MM.1S (cell line): ENCODE data around the gene ASNS.

Experiments used
- EZH2 ChIP-seq: fragments of 300-600 bp; sonication (generic); optimal IDR thresholded peaks from 2 replicates; pipeline ENCODE3; 2017; ENCODE audit warnings: low read depth, mild to moderate bottlenecking, antibody characterized with exemption, low read length, mixed read lengths
- TF ChIP-seq, protein P1 (sequence below): fragments of 300-600 bp; sonication (generic); IDR thresholded peaks from 2 replicates; pipeline ENCODE4 v1.5.1; 2016; ENCODE audit warnings: antibody characterized with exemption, low read length, mixed read lengths

DNA sequence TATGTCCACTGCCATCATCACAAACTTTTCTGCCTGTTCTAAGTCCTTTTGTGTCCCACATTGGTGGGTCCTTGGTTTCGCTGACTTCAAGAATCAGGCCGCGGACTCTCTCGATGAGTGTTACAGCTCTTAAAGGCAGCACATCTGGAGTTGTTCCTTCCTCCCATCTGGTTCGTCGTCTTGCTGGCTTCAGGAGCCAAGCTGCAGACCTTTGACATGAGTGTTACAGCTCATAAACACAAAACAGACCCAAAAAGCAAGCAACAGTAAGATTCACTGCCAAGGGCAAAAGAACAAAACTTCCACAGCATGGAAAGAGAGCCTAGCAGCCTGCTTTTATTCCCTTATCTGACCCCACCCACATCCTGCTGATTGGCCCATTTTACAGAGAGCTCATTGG, 30.2 kb downstream of the ASNS start:
- TF ChIP-seq, protein P1, sequence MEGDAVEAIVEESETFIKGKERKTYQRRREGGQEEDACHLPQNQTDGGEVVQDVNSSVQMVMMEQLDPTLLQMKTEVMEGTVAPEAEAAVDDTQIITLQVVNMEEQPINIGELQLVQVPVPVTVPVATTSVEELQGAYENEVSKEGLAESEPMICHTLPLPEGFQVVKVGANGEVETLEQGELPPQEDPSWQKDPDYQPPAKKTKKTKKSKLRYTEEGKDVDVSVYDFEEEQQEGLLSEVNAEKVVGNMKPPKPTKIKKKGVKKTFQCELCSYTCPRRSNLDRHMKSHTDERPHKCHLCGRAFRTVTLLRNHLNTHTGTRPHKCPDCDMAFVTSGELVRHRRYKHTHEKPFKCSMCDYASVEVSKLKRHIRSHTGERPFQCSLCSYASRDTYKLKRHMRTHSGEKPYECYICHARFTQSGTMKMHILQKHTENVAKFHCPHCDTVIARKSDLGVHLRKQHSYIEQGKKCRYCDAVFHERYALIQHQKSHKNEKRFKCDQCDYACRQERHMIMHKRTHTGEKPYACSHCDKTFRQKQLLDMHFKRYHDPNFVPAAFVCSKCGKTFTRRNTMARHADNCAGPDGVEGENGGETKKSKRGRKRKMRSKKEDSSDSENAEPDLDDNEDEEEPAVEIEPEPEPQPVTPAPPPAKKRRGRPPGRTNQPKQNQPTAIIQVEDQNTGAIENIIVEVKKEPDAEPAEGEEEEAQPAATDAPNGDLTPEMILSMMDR: no peak
- no peak for TF ChIP-seq EZH2
